ENCODE measurements around the gene DPPA2. TPM values are rescaled to one million over a fixed set of nuclear protein-coding genes. Genes with fewer than 3 reads are reported as not detected.
"Not testable (repeated sequence)": the region's sequence is repeated elsewhere in the genome, so short reads cannot be mapped to it uniquely, and the experiment has no call there.

The DPPA2 gene, protein sequence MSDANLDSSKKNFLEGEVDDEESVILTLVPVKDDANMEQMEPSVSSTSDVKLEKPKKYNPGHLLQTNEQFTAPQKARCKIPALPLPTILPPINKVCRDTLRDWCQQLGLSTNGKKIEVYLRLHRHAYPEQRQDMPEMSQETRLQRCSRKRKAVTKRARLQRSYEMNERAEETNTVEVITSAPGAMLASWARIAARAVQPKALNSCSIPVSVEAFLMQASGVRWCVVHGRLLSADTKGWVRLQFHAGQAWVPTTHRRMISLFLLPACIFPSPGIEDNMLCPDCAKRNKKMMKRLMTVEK
- not detected for total RNA-seq
- long read RNA-seq, donor 1: 0 reads
- long read RNA-seq, donor 2: 0 reads

GRCh38 chr3:109316162-109316730, at the start of gene DPPA2:
Gene DPPA2 (minus strand): TSS chr3:109316517. CDS start chr3:109314542, 1,975 bp downstream.
- TF ChIP-seq, protein P1, sequence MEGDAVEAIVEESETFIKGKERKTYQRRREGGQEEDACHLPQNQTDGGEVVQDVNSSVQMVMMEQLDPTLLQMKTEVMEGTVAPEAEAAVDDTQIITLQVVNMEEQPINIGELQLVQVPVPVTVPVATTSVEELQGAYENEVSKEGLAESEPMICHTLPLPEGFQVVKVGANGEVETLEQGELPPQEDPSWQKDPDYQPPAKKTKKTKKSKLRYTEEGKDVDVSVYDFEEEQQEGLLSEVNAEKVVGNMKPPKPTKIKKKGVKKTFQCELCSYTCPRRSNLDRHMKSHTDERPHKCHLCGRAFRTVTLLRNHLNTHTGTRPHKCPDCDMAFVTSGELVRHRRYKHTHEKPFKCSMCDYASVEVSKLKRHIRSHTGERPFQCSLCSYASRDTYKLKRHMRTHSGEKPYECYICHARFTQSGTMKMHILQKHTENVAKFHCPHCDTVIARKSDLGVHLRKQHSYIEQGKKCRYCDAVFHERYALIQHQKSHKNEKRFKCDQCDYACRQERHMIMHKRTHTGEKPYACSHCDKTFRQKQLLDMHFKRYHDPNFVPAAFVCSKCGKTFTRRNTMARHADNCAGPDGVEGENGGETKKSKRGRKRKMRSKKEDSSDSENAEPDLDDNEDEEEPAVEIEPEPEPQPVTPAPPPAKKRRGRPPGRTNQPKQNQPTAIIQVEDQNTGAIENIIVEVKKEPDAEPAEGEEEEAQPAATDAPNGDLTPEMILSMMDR (IDR thresholded peaks at IDR 0.05): no peak
- Histone ChIP-seq H3K4me1 (ENCODE audit: low read depth) (no peaks in the 10 kb centered on the region), H3K9me3 (no peaks in the 10 kb centered on the region), H3K36me3 (ENCODE audit: low read depth) (no peaks in the 10 kb centered on the region), H3K4me3 (no peak within 1 kb of the TSS)
- intact Hi-C loops (cut with DNase I, micrococcal nuclease): no loop called here
- DNase-seq (no peak), ATAC-seq (no peak)

GRCh38 chr3:109364088-109364487, 47.8 kb upstream of the DPPA2 start:
- no peak overlapping the region for H3K4me3 ChIP-seq
- H3K9me3 ChIP-seq: no peaks in the 10 kb centered on the region
- ATAC-seq: no peak
- H3K4me1 ChIP-seq (ENCODE audit: low read depth): no peaks in the 10 kb centered on the region
- intact Hi-C loops (cut with DNase I, micrococcal nuclease): no loop called here
- TF ChIP-seq, protein P1 (IDR thresholded peaks at IDR 0.05): no peak
- DNase-seq: no peak
- H3K36me3 ChIP-seq (ENCODE audit: low read depth): no peaks in the 10 kb centered on the region

DNA sequence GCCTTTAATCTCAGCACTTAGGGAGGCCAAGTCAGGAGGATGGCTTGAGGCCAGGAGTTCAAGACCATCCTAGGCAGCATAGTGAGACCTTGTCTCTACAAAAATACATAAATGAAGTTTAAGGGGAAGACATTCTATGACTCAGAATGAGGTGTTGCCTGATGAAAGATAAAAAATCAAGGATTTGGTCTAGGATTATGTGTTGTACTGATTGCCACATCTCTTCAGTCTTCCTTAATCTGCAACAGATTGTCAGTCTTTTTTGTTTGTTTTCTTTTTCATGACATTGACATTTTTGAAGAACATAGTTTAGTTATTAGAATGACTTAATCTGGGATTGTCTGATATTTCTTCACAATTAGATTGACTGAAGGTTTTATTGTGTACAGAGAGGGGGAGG, 47.3 kb upstream of the DPPA2 start:
- TF ChIP-seq, protein P1 (IDR thresholded peaks at IDR 0.05): no peak
- H3K4me1 ChIP-seq (ENCODE audit: low read depth): no peaks in the 10 kb centered on the region
- DNase-seq (no peak), ATAC-seq (no peak)
- no peaks in the 10 kb centered on the region for H3K36me3 ChIP-seq (ENCODE audit: low read depth)
- no peak overlapping the region for H3K4me3 ChIP-seq
- intact Hi-C loops (cut with DNase I, micrococcal nuclease): no loop called here
- no peaks in the 10 kb centered on the region for H3K9me3 ChIP-seq

DNA sequence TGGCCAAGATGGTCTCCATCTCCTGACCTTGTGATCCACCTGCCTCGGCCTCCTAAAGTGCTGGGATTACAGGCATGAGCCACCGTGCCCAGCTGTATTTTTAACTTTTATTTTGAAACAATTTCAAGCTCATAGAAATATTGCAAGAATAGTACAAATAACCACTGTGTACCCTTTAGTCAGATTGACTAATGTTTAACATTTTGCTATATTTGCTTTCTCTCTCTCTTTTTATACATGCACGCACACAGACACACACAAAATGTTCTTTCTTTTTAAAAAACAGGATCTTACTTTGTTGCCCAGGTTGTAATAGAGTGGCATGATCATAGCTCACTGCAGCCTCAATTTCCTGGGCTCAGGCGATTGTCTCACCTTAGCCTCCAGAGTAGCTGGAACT, 46.5 kb upstream of the DPPA2 start:
- ATAC-seq (no peak), DNase-seq (no peak)
- no peaks in the 10 kb centered on the region for H3K36me3 ChIP-seq (ENCODE audit: low read depth)
- H3K9me3 ChIP-seq: no peaks in the 10 kb centered on the region
- no peaks in the 10 kb centered on the region for H3K4me1 ChIP-seq (ENCODE audit: low read depth)
- intact Hi-C loops (cut with DNase I, micrococcal nuclease): no loop called here
- TF ChIP-seq, protein P1 (IDR thresholded peaks at IDR 0.05): no peak
- no peak overlapping the region for H3K4me3 ChIP-seq

DNA sequence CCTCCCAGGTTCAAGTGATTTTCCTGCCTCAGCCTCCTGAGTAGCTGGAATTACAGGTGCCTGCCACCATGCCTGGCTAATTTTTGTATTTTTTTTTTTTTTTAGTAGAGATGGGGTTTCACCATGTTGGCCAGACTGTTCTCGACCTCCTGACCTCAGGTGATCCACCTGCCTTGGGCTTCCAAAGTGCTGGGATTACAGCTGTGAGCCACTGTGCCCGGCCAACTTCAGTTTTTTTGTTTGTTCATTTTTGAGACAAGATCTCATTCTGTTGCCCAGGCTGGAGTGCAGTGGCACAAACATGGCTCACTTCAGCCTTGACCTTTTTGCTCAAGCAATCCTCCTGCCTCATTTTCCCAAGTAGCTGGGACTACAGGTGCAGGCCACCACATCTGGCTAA, 42.5 kb upstream of the DPPA2 start:
- ATAC-seq; intact Hi-C loops (cut with DNase I, micrococcal nuclease); H3K36me3 ChIP-seq (ENCODE audit: low read depth); DNase-seq; H3K4me1 ChIP-seq (ENCODE audit: low read depth); H3K9me3 ChIP-seq; H3K4me3 ChIP-seq: not testable (repeated sequence)

GRCh38 chr3:109356442-109357155, 40.3 kb upstream of the DPPA2 start:
- Histone ChIP-seq H3K4me3 (no peak overlapping the region), H3K36me3 (ENCODE audit: low read depth) (no peaks in the 10 kb centered on the region), H3K9me3 (no peaks in the 10 kb centered on the region), H3K4me1 (ENCODE audit: low read depth) (no peaks in the 10 kb centered on the region)
- DNase-seq (no peak), ATAC-seq (no peak)
- TF ChIP-seq, protein P1 (IDR thresholded peaks at IDR 0.05): no peak
- intact Hi-C loops (cut with DNase I, micrococcal nuclease): no loop called here

Measured in mucosa of descending colon (tissue), 3 donors.